NCI-H1694 treated with DMSO at 0.1 percent for 48 hours (cell line): ENCODE measurements around the gene LRP1B.
"Not testable (repeated sequence)": the region's sequence is repeated elsewhere in the genome, so short reads cannot be mapped to it uniquely, and the experiment has no call there.

Experiments used
- DNase-seq: peaks from one replicate; lab custom pipeline; 2025; lab: John Stamatoyannopoulos, UW

The LRP1B gene

DNA sequence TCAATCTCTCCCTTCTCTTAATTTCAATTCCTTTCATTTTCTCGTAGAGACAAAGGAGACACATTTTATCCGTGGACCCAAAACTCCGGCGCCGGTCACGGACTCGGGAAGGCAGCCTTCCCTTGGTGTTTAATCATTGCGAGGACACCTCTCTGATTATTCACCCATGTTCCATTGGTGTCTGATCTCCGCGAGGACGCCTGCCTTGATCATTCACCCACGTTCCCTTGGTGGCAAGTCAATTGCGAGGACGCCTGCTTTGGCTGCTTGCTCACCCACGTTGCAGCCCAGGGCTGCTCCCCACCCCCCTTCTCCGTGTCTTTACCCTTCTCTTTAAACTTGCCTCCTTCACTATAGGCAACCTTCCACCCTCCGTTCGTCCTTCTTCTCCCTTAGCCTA lies 1703.8 kb downstream of the LRP1B start:
- not testable (repeated sequence) for DNase-seq

DNA sequence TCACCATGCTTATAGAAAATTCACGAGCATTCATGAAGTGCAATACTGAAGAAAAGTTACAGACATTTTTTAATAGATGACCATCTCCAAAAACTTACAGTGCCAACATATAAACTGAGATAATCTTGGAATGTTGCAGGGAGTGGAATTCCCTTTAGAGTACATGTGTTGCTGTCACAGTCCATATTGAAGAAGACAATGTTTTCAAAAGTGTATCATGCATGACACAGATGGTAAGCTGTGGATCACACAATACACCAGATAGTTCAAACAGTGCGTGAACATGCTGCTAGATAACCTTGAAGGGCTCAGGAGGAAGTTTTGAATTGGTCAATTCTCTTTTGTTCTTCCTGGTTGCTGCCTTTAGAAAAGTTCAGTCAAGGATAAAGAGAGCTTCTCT lies 1706.3 kb downstream of the LRP1B start:
- DNase-seq, result no peak

DNA sequence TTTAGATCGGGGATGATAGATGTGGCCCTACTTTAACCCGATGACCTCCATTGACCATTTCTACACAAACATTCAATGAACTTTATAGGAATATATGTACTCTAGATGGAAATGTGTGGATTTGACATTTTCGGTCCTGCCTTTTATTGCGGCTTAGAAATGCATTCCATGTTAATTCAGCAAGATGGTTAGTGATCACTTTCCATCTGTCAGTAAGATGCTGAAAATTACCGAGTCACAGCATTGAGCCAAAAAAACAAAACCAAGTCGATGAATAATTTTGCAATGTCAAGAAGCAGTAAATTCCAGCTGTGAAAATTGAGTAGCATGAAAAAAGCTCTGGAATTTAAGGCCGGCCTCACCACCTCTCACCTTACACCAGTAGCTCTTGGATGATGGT lies 1708.1 kb downstream of the LRP1B start:
- DNase-seq, result no peak

DNA sequence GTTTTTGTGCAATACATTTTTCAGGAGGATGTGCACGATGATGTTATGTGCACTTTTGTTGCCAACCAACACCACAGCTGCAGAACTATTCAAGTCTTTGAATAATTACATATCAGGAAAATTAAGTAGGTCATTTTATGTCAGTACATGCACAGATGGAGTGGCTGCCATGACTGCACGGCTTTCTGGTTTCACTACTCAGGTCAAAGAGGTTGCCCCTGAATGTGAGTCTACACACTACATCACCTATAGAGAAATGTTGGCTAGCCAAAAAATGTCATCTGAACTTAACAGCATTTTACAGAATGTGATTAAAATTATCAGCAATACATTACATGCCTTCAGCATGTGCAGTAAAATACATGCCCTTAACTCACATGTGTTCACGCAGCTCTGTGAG lies 1713.3 kb downstream of the LRP1B start:
- no peak for DNase-seq

DNA sequence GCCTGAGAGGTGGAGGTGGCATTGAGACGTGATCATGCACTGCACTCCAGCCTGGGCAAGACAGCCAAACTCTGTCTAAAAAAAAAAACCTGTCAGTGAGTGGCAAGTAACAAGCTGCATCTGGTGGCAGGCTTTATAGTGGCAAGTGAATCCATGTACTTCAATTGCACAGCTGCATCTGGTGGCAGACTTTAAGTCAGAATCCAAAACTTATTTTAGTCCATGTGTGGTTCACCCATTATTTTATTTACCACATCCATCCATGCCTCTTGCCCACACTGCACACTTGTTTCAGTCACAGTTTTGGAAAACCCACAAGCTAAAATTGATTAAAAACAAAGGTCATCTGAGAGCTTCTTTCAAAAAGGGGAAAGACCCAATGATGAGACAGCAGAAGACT lies 1714.2 kb downstream of the LRP1B start:
- no peak for DNase-seq

DNA sequence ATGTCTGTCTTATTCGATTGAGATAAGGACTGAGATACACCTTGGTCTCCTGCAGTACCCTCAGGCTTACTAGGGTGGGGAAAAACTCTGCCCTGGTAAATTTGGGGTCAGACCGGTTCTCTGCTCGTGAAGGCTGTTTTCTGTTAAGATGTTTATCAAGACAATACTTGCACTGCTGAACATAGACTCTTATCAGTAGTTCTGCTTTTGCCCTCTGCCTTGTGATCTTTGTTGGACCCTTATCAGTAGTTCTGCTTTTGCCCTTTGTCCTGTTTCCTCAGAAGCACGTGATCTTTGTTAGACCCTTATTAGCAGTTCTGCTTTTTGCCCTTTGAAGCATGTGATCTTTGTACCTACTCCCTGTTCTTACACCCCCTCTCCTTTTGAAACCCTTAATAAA lies 1715.8 kb downstream of the LRP1B start:
- not testable (repeated sequence) for DNase-seq

DNA sequence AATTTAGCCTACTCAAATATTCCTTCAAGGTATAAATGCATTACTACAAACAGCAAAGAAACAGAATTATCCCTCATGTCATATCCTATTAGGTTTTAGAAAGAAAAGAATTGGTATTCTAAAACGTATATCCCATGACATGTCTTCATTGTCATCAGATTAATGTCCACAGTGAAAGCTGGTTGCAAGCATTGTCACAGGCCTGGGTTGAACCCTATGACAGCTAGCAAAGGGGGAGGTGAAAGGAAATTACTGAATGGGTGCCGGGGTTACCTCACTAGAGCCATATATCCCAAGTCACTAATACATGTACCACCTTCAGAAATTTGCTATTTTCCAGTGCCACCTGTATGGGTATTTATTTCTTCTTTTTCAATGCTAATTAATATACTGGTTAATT lies 1720.1 kb downstream of the LRP1B start:
- no peak for DNase-seq

DNA sequence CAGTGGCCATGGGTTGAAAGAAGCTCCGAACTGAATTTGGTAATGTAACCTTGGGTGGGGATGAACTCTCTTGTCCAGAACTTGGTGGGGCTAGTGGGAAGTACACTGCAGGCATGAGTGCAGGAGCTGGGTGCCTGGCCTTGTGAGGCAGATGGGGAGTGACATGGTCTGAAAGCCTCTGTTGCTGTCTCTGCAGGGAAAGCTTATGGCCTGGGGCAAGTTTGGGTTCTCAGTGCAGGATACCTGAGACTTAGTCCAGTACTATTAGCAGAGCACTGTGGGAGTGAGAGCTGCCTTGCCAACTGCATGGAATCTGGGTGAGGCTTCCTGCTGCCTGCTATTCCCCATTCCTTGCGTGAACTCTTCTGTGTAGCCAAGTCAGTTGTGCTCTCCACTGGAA lies 1729.8 kb downstream of the LRP1B start:
- no peak for DNase-seq

DNA sequence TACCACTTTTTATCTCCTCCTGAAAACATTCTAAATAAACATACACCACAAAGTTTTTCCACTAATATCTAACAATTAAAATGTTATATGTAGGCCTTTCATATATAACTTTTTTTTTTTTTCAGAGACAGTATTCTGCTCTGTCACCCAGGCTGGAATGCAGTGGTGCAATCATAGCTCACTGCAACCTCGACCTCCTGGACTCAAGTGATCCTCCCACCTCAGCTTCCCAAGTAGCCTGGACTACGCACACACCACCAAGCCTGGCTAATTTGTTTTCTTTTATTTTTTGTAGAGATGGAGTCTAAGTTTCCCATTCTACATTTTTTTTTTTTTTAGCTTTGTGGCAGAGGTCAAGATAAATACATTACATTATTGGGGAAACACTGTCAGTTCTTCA lies 1738.0 kb downstream of the LRP1B start:
- no peak for DNase-seq

DNA sequence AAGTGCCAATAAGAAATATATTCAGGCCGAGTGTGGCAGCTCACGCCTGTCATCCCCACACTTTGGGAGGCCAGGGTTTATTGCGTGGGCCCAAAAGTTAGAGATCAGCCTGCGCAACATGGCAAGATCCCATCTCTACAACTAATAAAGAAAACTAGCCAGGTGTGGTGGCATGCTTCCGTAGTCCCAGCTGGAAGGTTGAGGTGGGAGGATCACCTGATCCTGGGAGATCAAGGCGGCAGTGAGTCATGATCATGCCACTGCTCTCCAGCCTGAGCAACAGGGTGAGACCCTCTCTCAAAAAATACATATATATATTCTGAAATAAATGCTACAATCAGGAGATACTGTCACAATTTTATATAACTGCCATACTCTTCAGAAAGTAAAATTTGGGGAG lies 1745.9 kb downstream of the LRP1B start:
- no peak for DNase-seq

DNA sequence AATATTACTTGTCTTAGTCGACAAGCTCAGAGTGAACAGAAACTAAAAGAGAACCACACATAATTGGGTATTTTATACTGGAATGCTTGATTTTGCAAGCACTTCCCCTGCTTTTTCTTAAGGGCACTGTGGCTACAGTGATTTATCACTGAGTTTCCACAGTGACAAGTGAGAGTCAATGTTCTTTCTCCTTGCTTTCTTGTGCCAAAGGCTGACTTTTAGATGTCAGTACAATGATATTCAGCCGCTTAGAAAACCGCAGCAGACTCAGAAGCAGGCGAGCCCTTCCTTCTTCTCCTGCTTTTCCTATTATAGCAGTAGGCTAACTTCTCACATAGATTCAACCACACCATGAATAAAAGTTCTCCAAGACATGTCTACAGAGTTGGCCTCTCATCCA lies 1747.0 kb downstream of the LRP1B start:
- DNase-seq, result no peak

DNA sequence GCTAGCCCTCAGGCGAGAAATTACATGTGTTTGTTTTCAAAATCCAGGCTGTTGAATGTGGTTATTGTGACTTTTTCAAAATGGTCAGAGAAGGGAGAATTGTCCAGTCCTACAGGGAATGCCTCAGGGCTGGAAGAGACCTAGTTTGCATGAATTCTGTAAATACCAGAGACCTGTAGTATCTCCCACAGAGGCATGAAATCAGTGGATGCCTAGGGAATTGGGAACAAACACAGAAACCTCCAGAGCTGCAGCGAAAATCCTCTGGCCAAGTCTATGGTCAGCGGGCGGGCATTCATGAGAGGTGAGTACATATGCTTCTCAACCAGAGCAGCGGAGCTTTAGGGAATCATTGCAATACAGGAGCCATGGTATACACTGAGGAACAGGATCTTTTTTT lies 1754.1 kb downstream of the LRP1B start:
- DNase-seq, result no peak

DNA sequence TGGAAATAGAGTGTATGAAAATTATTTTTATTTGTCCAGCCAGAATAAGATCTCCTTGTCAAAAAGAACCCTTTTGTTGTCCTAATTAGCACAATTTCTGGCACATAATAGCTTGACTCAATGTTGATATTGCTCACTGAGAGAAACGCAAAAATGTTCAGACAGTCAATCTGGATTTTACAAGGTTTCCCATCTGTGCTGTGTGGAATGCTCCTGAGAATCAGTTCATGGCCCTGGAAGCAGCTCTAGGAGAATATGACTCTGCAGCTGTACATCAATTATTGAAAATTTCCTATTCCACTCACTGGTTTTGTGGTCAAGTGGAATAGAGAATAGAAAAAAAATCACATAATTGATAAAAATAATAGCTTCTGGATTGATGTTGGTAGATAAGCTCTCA lies 1767.7 kb downstream of the LRP1B start:
- DNase-seq, result peak; percentile 51

DNA sequence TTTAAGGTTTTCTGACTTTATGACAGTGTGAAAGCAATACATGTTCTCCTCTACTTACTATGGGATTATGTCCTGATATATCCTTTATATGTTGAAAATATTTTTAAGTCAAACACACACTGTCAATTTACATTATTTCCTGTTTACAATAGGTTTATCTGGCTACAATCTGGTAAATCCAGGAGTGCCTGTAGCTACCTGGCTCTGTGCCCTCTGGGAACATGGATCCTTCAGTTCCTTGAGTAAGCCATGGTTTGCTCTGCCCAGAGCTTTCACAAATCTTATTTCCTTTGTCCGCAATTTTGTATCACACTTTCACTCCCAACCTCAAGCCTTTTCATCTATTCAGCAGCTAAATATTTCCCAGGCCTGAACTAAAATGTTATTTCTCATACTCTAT lies 1768.5 kb downstream of the LRP1B start:
- DNase-seq, result no peak

DNA sequence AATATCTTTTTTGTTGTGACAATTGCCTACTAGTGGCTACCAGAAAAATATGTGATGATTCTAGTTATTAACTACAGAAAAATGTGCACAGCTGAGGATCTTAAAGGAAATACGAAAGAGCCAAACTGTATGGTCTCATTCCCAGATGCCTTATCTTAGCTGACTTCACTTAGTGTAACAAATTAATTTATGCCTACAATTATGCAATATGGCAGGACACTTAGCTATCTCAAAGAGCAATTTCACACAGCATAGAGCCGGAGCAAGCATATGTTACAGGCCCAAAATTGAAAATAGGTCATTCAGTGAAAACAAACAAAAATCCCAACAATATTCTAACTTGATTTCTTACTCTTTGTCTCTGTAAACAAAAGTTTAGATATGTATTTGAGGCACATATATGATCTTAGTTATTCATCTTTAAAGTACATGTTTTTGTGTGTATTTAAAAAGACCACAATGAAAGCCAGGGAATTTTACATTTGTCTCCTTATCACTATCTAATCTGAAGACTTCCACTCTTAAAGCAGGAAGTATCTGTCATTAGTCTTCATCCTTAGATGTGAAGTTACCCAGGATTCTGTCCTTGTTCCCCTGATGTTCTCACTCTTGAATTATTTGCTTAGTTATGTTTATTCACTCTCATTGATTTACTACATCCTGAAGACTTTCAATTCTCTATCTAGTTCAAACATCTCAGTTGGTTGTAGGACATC lies 1771.6 kb downstream of the LRP1B start:
- DNase-seq, result no peak

DNA sequence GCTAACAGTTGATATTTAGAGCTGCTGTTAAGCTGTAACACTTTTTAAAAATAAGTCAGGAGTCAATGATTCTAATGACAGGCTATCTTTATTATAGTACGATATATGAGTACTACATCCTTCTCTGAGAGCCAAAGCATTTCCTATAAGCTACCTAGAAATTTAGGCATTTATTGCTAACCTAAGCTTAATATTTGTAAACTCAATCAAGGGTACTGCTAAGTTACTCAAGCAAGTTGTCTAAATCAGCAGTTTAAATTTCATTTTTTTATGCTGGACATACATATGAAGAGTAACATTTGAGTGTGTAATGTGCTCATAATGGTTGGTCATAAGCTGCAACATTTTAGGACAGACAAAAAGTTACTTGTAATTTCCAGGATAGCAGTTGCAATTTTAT lies 1774.1 kb downstream of the LRP1B start:
- no peak for DNase-seq

DNA sequence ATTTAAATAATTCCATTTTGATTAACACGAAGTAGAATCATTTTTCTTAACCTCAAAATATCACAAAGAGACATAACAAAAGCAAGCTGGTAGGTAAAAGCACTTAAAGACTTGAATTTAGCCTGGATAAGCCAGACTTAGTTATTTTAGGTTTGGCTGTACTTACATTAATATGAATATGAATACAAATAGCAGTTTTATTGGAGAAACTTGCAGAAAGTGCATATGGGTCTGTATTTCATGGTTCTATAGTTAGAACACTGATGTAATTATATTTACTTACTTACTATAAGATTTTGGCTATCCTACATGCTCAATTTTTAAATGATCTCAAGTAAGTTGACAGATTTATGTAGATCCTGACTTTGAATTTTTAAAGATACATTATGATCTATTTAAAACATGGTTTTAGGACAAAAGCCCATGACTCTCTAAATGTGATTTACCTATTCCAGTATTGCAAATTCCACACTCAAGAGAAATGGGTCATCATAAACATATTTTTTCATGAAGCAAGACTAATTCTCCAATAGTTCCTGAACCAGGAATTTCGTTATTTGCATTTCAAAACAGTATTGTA lies 1775.2 kb downstream of the LRP1B start:
- DNase-seq, result no peak

DNA sequence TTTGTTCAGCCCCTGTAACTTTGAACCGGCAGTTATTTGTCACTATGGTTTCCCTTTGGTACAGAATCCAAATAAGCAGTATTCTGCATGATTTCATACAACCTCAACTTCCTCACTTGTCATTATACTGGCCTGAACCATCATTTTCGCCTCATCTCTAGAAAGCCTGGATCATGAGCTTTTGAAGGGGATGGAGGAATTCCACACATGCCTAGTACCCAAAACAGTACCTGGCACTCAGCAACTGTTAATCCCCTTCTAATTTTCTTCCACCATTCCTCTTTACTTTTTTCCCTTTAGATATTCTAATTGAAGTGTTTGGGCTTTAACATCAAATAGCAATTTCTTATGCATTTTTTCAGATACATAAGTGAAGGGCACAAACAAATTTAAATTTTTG lies 1776.3 kb downstream of the LRP1B start:
- no peak for DNase-seq

DNA sequence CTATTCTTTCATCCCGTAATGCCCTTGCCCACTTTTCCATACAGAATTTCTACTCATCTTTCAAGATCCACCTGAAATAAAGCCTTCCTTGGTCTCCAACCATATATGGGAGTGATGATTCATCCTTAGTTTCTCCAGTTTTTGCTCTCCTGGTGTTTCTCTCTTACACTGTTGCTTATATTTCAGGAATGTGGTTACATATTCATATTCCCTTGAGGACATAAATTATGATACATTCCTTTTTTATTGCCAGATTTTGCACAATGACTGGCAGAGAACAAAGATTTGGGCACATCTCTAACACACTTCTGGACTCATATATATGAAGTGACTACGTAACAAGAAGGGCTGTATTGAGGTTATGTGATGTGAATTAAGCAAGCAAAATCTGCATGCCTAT lies 1777.3 kb downstream of the LRP1B start:
- DNase-seq, result no peak

DNA sequence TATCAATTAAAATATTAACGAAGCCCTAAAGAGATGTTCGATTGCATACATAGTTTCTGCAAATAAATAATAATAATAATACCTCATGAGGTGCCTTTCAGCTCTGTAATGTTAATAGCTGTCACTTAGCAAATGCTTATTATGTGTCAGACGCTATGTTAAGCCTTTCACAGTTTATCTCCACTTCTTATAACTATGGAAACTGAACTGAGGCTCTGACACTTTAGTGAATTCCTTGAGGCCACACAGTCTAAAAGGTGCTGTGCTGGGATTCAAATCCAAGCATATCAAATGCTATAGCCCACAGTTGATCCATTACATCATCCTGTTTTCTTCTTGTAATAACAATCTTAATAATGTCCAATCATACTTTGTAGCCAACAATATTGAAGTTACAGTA lies 1779.1 kb downstream of the LRP1B start:
- no peak for DNase-seq

DNA sequence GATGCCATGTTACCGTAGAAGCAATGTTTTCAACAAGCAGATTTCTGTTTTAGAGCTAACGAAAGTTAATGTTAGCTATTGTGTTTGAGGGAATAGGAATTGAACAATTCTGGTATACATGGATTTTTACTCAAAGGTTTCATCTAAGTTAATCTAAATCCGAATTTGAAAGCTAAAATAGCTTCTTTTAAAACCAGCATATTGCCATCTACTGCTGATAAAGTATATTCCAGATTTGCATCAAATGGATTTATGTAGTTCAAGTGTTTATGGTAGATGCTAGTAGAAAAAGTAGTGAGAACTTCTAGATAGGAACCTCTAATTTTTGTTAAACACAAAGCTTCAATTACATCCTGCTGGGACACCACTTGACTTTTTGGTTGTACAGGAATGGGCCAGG lies 1781.1 kb downstream of the LRP1B start:
- DNase-seq, result peak; percentile 1

DNA sequence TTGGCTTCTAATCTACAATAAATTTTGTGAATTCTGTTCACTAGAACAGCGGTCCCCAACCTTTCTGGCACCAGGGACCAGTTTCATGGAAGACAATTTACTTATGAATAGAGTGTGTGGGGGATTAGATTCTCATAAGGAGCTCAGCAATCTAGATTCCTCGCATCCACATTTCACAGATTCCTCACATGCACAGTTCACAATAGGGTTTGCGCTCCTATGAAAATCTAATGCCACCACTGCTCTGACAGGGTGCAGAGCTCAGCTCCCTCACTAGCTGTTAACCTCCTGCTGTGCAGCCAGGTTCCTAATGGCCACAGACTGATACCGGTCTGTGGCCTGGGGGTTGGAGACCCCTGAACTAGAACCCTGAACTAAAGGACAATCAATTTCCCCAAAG lies 1782.0 kb downstream of the LRP1B start:
- no peak for DNase-seq

DNA sequence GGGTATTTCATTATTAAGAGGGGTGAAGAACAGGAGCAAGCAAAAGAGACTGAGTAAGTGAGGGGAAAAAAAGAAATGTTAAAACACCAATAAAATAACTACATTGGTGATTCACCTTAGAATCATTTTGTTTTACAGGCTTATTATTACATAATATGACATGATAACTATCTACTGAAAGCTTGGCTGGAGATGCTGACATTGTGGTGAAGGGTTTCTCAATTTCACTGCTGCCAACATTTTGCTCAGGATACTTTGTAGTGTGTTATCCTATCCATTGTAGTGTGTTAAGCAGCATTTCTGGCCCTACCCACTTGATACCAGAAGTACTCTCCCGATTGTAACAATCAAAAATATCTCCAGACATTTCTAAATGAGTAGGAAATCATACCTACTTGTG lies 1786.0 kb downstream of the LRP1B start:
- no peak for DNase-seq

DNA sequence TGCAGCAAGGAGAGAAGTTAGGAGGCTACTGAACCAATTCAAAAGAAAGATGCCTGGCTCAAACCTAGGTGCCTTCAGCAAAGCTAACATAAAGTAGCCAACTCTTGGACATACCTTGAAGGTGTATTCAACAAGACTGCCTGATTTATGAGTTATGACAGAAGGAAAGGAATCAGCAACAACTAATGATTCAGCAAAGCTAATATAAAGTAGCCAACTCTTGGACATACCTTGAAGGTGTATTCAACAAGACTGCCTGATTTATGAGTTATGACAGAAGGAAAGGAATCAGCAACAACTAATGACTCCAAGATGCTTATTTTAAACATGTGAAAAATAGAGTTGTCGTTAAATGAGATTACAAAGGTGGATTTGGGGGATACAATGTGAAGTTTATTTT lies 1786.5 kb downstream of the LRP1B start:
- not testable (repeated sequence) for DNase-seq
